ENCODE results near the gene LETM1.

LETM1 gene

DNA sequence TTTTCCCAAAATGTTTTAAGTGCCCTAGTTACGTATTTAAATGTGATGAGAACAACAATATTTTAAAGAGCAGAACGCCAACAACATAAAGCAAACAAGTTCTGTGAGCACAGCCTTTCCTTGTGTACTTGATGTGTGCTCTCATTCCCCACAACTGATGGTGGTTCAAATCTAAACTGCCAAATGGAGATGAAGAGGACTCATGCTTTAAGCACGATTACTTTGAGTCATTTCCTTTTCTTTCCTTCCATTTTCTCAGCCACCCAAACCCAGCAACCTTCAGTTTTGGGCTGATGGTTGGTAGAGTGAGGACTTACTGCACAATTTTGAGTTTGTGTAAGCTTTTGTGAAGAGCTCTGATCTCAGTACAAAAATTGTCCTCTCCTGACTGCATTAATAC, 16.9 kb upstream of the LETM1 start:
- DNase-seq: no peak

- peak in 10 of 58 donors; percentile 6 to 52 (median 38) for DNase-seq
Measured at GRCh38 chr4:1871471-1872021, 15.6 kb upstream of the LETM1 start.

GRCh38 chr4:1870578-1871443, 14.9 kb upstream of the LETM1 start, which contains the start of gene NSD2:
Gene NSD2 (plus strand): TSS chr4:1871393. CDS start chr4:1900655, 29,262 bp downstream.
- peak in 56 of 58 donors; percentile 26 to 95 (median 79) for DNase-seq

DNA sequence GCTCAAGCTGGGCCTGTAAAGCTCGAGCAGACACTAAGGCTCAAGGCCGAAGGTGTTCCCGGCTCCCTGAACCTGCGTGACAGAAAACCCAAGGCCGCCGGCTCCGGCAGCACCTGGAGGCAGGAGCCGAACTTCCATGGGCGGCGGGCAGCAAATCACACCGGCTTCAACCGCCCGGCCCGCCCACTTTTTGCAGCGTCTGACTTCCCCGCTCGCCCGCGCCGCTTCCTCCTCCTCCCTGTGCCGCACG, 14.3 kb upstream of the LETM1 start:
- DNase-seq: peak in 39 of 58 donors; percentile 18 to 69 (median 56)

DNA sequence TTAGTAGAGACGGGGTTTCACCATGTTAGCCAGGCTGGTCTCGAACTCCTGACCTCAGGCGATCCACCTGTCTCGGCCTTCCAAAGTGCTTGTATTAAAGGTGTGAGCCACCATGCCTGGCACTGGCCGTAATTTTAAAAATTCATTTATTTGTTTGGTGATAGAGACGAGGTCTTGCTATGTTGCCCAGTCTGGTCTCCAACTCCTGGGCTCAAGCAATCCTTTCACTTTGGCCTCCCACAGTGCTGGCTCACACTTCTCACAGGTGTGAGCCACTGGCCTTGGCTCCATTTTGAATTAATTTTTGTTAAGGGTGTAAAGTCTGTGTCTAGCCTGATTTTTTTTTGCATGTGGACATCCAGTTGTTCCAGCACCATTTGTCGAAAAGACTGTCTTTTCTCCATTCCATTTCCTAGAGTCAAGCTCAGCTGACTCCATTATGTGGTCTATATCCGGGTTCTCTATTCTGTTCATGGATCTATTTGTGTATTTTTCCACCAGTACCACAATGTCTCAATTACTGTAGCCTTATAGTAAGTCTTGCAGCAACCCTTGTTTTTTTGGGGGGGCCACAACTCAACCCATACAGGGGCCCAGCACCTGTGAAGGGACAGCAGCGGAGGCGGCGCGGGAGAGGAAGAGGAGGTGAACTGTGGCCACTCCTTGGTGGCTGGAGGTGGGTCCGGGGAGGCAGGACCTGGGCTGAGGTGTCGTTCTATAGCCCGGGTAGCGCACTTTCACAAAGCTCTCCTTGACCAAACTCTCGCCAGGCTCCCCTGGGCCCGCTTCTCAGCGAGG, 13.8 kb upstream of the LETM1 start:
- no peak for DNase-seq

DNA sequence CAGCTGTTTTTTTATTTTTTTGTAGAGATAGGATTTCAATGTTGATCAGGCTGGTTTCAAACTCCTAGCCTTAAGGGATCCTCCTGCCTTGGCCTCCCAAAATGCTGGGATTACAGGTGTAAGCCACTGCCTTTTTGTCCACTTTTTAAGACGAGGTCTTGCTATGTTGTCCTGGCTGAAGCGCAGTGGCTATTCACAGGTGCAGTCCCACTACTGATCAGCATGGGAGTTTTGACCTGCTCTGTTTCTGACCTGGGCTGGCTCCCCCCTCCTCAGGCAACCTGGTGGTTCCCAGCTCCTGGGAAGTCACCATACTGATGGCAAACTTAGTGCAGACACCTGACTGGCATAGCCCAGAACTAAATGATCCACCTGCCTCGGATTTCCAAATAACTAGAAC, 13.0 kb upstream of the LETM1 start:
- no peak for DNase-seq

DNA sequence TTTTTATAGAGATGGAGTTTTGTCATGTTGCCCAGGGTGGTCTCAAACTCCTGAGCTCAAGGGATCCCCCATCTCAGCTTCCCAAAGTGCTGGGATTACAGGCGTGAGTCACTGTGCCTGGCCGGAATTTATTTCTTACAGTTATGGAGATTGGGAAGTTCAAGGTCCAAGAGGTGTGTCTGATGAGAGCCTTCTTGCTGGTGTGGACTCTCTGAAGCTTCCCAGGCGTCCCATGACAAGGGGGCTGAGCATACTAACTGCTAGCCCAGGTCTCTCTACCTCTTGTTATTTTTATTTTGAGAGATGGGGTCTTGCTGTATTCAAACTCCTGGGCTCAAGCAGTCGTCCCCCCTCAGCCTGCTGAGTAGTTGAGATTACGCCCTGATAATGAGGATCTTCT, 12.3 kb upstream of the LETM1 start:
- DNase-seq: no peak

GRCh38 chr4:1866189-1866661, 10.3 kb upstream of the LETM1 start:
- DNase-seq: no peak

DNA sequence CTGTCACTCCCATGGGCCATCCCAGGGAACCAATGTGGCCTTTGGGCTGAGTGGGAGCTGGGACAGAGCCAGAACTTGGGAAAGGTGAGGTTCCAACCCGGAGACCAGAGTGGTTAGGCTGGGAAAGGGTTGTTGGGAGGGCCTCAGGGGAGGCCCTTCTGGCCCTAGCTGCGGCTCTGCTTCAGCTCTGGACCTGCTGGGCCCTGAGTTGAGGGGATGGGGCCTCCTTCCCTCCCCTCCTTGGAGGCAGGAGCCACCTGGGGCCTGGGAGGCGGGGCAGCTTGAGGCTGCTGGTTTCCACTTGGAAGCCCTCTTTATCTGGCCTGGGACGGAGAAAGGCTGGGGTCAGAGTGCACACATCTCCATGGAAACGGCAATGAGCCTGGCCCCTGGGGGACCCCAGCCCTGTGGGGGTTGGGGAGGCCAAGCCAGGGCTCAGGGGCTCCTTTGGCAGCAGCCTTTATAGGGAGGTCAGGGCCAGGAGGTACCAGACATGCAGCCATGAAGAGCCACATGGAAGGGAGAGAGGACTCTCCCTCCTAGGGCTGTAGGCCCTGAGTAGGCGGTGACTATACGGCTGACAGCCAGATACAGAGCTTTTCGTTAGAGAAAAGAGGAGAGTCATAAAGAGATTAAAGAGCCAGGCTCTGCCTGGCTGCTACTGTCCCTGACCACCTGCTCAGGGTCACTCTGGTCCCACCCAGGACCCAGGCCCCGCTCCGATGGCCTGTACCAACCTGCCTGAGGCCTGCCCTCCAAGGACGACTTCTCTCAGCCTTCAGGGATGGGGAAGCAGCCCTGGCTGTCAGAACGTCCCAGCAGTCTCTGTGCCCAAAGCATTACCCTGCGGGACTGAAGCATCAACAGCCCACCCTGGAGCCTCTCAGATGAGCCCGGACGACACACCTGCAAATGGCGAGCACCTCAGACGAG, 8.4 kb upstream of the LETM1 start:
- no peak for DNase-seq

DNA sequence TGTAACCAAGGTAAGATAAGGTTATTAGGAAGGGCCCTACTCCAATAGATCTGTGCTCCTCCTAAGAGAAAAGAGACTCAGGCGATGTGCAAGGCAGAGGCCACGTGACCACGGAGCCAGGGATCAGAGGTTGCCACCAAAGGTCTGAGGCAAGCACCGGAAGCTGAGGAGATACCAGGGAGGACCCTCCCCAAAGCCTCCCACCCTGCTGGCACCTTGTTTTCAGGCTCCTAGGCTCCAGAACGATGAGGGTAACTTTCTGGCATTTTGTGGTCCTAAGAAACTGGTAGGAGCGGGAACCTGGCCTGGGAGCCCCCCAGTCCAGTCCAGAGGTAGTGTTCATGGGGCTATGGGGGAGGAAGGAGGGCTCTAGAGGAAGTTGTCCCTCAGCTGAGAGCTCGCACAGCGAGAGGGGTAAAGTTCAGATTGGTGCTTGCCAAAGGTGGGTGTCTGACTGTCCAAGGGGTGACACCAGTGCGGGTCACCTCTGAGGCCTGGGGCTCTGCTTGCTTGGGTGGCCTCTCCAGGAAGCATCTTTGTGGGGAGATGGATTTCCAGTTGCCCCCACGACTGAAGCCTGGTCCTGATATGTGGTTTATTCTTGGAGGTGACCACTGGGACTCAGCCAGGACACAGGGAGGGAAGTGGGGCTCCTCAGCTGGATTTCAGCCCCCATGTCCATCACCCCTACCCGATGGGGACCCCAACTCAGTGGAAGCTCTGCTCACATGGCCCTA, 7.5 kb upstream of the LETM1 start:
- DNase-seq: no peak

DNA sequence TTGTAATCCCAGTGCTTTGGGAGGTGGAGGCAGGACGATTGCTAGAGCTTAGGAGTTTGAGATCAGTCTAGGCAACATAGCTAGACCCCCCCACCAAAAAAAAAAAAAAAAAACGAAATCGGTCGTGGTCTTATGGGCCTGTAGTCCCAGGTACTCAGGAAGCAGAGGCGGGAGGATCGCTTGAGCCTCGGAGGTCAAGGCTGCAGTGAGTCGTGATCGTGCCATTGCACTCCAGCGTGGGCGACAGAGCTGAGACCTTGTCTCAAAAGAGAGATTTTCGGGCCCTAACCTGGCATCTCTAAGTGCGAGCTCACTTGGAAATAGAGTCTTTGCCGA, 7.0 kb upstream of the LETM1 start:
- DNase-seq: no peak

DNA sequence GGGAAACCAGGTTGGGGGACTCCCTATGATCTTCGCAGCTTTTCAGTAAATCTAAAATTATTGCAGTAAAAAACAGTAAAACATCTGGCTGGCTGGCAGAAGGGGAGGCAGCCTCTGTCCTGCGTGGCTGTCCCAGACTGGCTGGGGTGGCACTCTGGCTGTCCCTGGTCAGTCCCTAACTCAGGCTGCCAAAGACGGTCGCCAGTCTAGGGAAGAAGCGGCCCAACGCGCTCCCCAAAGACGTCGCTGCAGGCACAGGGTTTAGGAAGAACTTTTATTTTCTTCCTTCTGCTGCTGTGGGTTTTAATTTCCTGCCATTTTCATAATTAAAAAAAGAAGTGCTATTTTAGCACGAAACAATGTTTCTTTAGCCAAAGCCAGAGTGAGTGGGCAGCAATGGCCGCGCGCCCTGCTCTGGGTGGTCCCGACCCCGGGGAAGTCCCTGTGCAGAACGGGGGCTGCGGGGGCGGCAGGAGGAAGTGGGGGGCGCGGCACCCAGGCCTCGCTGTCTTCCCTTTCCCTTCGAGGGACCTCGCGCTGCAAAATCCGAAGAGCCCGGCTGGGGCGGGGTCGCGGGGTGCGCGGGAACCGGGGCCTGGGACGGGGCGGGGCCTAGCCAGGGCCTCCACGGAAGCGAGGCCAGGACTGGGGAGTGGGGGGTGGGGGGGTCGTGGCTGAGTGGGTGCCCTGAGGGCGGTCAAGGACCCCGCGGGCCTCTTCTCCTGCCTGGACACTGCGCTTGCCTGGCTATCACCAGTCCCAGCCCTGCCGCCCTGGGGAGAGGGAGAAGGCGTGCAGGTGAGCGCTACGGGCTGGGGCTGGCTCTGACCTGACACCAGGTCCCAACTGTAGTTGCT, 6.3 kb upstream of the LETM1 start:
- DNase-seq: no peak

DNA sequence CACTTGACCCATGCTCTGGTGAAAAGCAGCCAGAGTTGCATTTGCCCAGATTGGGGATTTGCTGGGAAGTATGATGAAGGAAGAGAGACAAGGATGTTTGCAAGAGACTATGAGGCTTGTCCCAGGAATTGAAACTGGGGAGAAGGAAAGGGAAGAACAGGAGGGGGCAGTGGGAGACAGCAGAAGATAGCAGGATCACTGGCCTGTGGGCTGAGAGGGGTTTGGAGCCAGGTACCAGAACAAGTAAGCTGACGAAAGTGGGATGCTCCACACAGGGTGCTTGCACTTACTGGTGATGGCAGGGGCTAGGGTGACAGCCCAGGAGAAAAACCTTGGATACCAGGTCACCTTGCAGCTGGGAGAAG, 3.4 kb upstream of the LETM1 start:
- DNase-seq: no peak

DNA sequence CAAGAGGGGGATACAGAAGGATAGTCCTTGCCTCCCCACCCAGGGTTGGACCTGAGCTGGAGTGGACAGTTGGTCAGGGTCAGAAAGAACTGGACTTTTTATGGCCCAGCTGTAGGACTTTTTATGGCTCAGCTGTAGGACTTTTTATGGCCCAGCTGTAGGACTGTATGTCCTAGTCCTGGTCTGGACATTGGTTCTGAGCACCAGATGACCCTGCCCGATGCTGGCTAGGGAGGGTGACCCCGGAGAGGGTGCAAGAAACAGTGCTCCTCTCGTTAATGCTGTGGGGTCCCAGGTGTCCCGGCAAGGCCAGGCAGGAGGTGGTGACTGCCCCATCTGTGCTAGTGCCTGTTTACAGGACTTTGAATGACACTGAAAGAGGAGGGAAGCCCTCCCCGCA, 2.0 kb upstream of the LETM1 start:
- DNase-seq: no peak

DNA sequence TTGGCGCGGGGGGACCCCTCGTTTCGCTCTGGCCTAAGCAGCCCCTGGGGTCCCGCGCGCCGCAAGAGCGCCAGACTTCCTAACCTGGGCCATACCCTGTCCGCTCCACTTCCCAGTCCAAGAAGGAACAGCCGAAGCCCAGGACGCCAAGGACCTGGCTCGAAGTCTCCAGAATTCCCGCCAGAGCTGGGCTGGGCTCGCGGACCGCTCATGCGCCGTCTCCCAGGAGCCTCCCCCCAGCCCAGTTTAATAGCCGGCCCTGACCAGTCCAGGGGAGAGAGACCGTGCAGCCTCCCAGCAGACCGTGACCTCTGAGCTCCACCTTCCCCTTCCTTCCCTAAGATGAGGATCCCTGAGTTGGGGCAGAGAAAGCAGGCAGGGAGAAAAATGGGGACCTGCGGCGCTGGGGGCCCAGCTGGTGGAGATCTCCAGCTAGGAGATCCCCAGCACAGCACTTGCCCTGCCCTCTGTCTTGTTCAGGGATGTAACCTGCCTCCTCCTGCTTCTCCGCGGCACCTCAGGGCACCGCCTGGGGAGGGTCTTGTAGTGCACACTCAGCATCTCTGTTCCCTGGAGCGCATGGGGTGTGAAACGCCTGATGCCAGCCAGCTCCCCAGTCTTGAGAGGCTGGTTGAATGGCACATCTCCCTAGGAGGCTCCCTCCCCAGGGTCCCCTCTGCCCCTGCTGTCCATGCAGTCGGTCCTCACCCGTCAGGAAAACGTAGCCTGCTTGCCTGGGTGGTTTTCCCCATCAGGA, 1.2 kb upstream of the LETM1 start:
- peak in 26 of 58 donors; percentile 12 to 53 (median 34) for DNase-seq

- peak in 2 of 58 donors; percentile 46 to 54 for DNase-seq
Measured at GRCh38 chr4:1855333-1856070, 454 bp downstream of the LETM1 start.

- no peak for DNase-seq
Measured at GRCh38 chr4:1854752-1855151, 1.2 kb downstream of the LETM1 start.

All from anterior cingulate cortex (tissue), 58 donors.